A549 (cell line): ENCODE measurements around the gene TRMT44.

Experiments
- EP300 ChIP-seq, 2 experiments: fragments of >200 bp; sonication (Bioruptor Twin); formaldehyde crosslinking; IDR thresholded peaks; 2 replicates in 1 of 2; 3 replicates in 1 of 2; pipeline ENCODE4 v1.6.1; 2016 to 2017
- JUNB ChIP-seq: fragments of >200 bp; sonication (Bioruptor Twin); formaldehyde crosslinking; IDR thresholded peaks from 2 replicates; pipeline ENCODE4 v1.6.1; 2016
- POLR2A ChIP-seq: IDR thresholded peaks from 2 replicates; pipeline ENCODE4 v1.6.1; 2012; ENCODE audit warnings: mild to moderate bottlenecking, low read length

GRCh38 chr4:8414377-8414776, 26.2 kb upstream of the TRMT44 start:
- no peak for TF ChIP-seq POLR2A
- no peak for TF ChIP-seq JUNB
- no peak for TF ChIP-seq EP300 (IDR thresholded peaks at IDR 0.05)
